Activated CD8-positive, alpha-beta memory T cell treated with anti-CD3 and anti-CD28 coated beads for 36 hours (primary cell): ENCODE data around the gene THOC5. TPM values are rescaled to one million over a fixed set of nuclear protein-coding genes. Genes with fewer than 3 reads are reported as not detected.
"Not testable (repeated sequence)": the region's sequence is repeated elsewhere in the genome, so short reads cannot be mapped to it uniquely, and the experiment has no call there.

Source experiments
- CTCF ChIA-PET: fragments of 350-600 bp; sonication (Branson Sonifier 250); formaldehyde crosslinking; loops from one replicate; lab custom pipeline; 2021; ENCODE audit warnings: antibody characterized with exemption; lab: Charles Lee
- POLR2A ChIA-PET: fragments of 350-600 bp; sonication (Branson Sonifier 250); formaldehyde crosslinking; loops from one replicate; lab custom pipeline; 2021; ENCODE audit warnings: antibody characterized with exemption; lab: Charles Lee
- total RNA-seq, 2 experiments: library from RNA; stranded (reverse); gene quantifications; one replicate each; pipeline ENCODE4 v1.2.3, GENCODE V29; 2021

Gene THOC5
- 10 to 100 TPM; 60.6 to 65.2 TPM for total RNA-seq

- ChIA-PET CTCF (interaction anchor here (0.7 to 2.1 kb wide), 4 partner anchors 13 to 165 kb away, joined by 3 to 6 read pairs (median 4); partner anchors contain the start of gene AP1B1), POLR2A (interaction anchor here (0.5 to 1.8 kb wide), 7 partner anchors 27 to 870 kb away, joined by 3 to 13 read pairs (median 4); partner anchors contain the start of gene NIPSNAP1)
These were observed at the start of gene THOC5 for GRCh38 chr22:29553351-29554224. Gene THOC5, minus strand, starts transcription at chr22:29553757. Its CDS starts 4,610 bp downstream, at chr22:29549147.

- ChIA-PET CTCF (interaction anchor here (0.5 kb wide), 1 partner anchor 1936 kb away, joined by 4 read pairs; no protein-coding TSS in a partner anchor), POLR2A (no interaction called here)
These were observed 45.1 kb upstream of the THOC5 start for GRCh38 chr22:29598684-29599020.

GRCh38 chr22:29597871-29598683, 44.5 kb upstream of the THOC5 start:
- CTCF ChIA-PET = not testable (repeated sequence)
- POLR2A ChIA-PET = interaction anchor here (1.1 kb wide), 1 partner anchor 44 kb away, joined by 4 read pairs; the partner anchor contains the start of gene THOC5

GRCh38 chr22:29596408-29596807, 42.9 kb upstream of the THOC5 start:
- ChIA-PET POLR2A (no interaction called here), CTCF (interaction anchor here (0.5 kb wide), 1 partner anchor 29 kb away, joined by 3 read pairs; no protein-coding TSS in a partner anchor)

GRCh38 chr22:29594447-29594846, 40.9 kb upstream of the THOC5 start:
- CTCF ChIA-PET = interaction anchor here (1.1 kb wide), 1 partner anchor 31 kb away, joined by 4 read pairs; no protein-coding TSS in a partner anchor
- POLR2A ChIA-PET = not testable (repeated sequence)

- POLR2A ChIA-PET = no interaction called here
- CTCF ChIA-PET = no interaction called here
These were observed 40.4 kb upstream of the THOC5 start for GRCh38 chr22:29593923-29594322.

- ChIA-PET POLR2A (interaction anchor here (0.7 kb wide), 1 partner anchor 169 kb away, joined by 5 read pairs; no protein-coding TSS in a partner anchor), CTCF (interaction anchor here (0.6 to 0.7 kb wide), 2 partner anchors 35 to 38 kb away, joined by 3 to 6 read pairs; no protein-coding TSS in a partner anchor)
These were observed 34.6 kb upstream of the THOC5 start for GRCh38 chr22:29587938-29588699.

- POLR2A ChIA-PET, CTCF ChIA-PET: not testable (repeated sequence)
These were observed 32.7 kb upstream of the THOC5 start for GRCh38 chr22:29586193-29586705.

GRCh38 chr22:29584975-29585374, 31.4 kb upstream of the THOC5 start:
- ChIA-PET CTCF (interaction anchor here (1.0 kb wide), 1 partner anchor 10 kb away, joined by 3 read pairs; no protein-coding TSS in a partner anchor), POLR2A (interaction anchor here (0.7 kb wide), 1 partner anchor 19 kb away, joined by 3 read pairs; the partner anchor contains the start of gene NF2)

- POLR2A ChIA-PET = interaction anchor here (0.6 kb wide), 1 partner anchor 237 kb away, joined by 3 read pairs; no protein-coding TSS in a partner anchor
These were observed 28.2 kb upstream of the THOC5 start for GRCh38 chr22:29581799-29582198.

GRCh38 chr22:29580200-29580810, 26.7 kb upstream of the THOC5 start:
- POLR2A ChIA-PET = interaction anchor here (1.6 kb wide), 1 partner anchor 26 kb away, joined by 9 read pairs; the partner anchor contains the start of gene THOC5
- CTCF ChIA-PET = interaction anchor here (0.7 kb wide), 1 partner anchor 629 kb away, joined by 3 read pairs; no protein-coding TSS in a partner anchor

More at GRCh38 chr22:29581799-29582198, 28.2 kb upstream of the THOC5 start:
- CTCF ChIA-PET = interaction anchor here (0.6 to 0.7 kb wide), 2 partner anchors 52 to 336 kb away, joined by 3 to 4 read pairs; no protein-coding TSS in a partner anchor

- CTCF ChIA-PET = interaction anchor here (0.9 kb wide), 1 partner anchor 26 kb away, joined by 4 read pairs; no protein-coding TSS in a partner anchor
- POLR2A ChIA-PET = no interaction called here
These were observed 25.1 kb upstream of the THOC5 start for GRCh38 chr22:29578462-29579200.

- ChIA-PET CTCF (interaction anchor here (0.8 kb wide), 1 partner anchor 10 kb away, joined by 3 read pairs; no protein-coding TSS in a partner anchor), POLR2A (no interaction called here)
These were observed 21.3 kb upstream of the THOC5 start for GRCh38 chr22:29574762-29575450.

GRCh38 chr22:29570912-29571549, 17.5 kb upstream of the THOC5 start:
- POLR2A ChIA-PET = no interaction called here
- CTCF ChIA-PET = no interaction called here

- POLR2A ChIA-PET = no interaction called here
- CTCF ChIA-PET = no interaction called here
These were observed 16.9 kb upstream of the THOC5 start for GRCh38 chr22:29570456-29570855.
